HL-60 (cell line): ENCODE results near the gene PTPN13.

Experiments
- DNase-seq, 2 experiments: peaks; one replicate each; pipeline ENCODE4 v3.0.0-alpha.2; 2010 to 2020; ENCODE audit warnings: low read depth in 1 of 2, low spot score in 1 of 2
- H3K27ac ChIP-seq: fragments of 250-450 bp; sonication (Bioruptor Pico); replicated peaks from 2 replicates; pipeline ENCODE4 v1.5.1; 2020; ENCODE audit warnings: mild to moderate bottlenecking, moderate library complexity
- H3K27me3 ChIP-seq: fragments of 250-450 bp; sonication (Bioruptor Pico); 2 replicates; pipeline ENCODE4 v1.5.1; 2021; ENCODE audit warnings: mild to moderate bottlenecking, moderate library complexity; ENCODE audit not compliant: insufficient read depth, poor library complexity, severe bottlenecking
- H3K4me3 ChIP-seq: replicated peaks from 2 replicates; pipeline ENCODE4 v1.5.1; 2011; ENCODE audit warnings: mild to moderate bottlenecking, control low read depth, low read length; ENCODE audit not compliant: insufficient read depth
- CTCF ChIP-seq: IDR thresholded peaks from one replicate; pipeline ENCODE4 v1.5.1; 2011; ENCODE audit warnings: low read length, control low read depth, inconsistent platforms; ENCODE audit not compliant: insufficient read depth
- GABPA ChIP-seq: IDR thresholded peaks from 2 replicates; pipeline ENCODE4 v1.6.1; 2012; ENCODE audit warnings: low read depth
- POLR2AphosphoS5 ChIP-seq: IDR thresholded peaks from 2 replicates; pipeline ENCODE4 v1.6.1; 2012; ENCODE audit warnings: low read depth
- REST ChIP-seq: IDR thresholded peaks from 2 replicates; pipeline ENCODE4 v1.6.1; 2012; ENCODE audit warnings: low read depth; ENCODE audit not compliant: insufficient replicate concordance
- SPI1 ChIP-seq: IDR thresholded peaks from 2 replicates; pipeline ENCODE4 v1.6.1; 2012; ENCODE audit warnings: low read depth, mild to moderate bottlenecking, borderline replicate concordance

PTPN13 gene

GRCh38 chr4:86679441-86679840 is 85.3 kb downstream of the PTPN13 start:
- Histone ChIP-seq H3K4me3 (no peak overlapping the region), H3K27me3 (no peaks in the 10 kb centered on the region), H3K27ac (no peak overlapping the region)
- TF ChIP-seq POLR2AphosphoS5 (no peak), REST (no peak), GABPA (no peak), SPI1 (no peak), CTCF (no peak)
- no peak for DNase-seq

- Histone ChIP-seq H3K27ac (no peak overlapping the region), H3K27me3 (no peaks in the 10 kb centered on the region), H3K4me3 (no peak overlapping the region)
- DNase-seq = no peak
- TF ChIP-seq POLR2AphosphoS5 (no peak), REST (no peak), SPI1 (no peak), CTCF (no peak), GABPA (no peak)
Measured at GRCh38 chr4:86683167-86683566, 89.1 kb downstream of the PTPN13 start.

- Histone ChIP-seq H3K4me3 (no peak overlapping the region), H3K27ac (no peak overlapping the region), H3K27me3 (no peaks in the 10 kb centered on the region)
- TF ChIP-seq CTCF = no peak
- TF ChIP-seq POLR2AphosphoS5 = no peak
- no peak for TF ChIP-seq GABPA
- TF ChIP-seq REST = no peak
- no peak for TF ChIP-seq SPI1
- no peak for DNase-seq
Measured at GRCh38 chr4:86683983-86684382, 89.9 kb downstream of the PTPN13 start.
